ENCODE measurements around the gene CCSER1. TPM values are rescaled to one million over a fixed set of nuclear protein-coding genes. Genes with fewer than 3 reads are reported as not detected.

CCSER1 gene
- total and polyA plus RNA-seq, 2 donors (not counting 1 experiment from before 2014, with no cell fraction given), result under 0.01 TPM; not detected in 1

DNA sequence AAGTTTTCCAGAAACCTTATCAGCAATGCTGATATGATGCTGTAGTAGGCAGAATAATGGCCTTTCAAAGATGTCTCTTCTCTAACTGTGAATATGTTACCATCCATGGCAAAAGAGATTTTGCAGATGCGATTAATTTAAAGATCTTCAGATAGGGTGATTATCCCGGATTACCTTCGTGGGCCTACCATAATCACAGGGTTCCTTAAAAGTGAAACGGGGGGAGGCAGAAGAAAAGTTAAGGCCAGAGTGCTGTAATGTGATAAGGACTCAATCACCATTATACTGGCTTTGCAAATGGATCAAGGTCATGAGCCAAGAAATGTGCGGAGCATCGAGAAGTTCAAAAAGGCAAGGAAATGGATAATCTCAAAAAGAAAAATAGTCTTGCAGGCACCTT, 459.6 kb downstream of the CCSER1 start:
- Histone ChIP-seq H4K20me1 (ENCODE audit: control insufficient read depth, extremely low read depth, insufficient read depth, low read length) (no peaks in the 10 kb centered on the region), H3K4me1 (ENCODE audit: control insufficient read depth, extremely low read depth, insufficient read depth, low read length) (no peaks in the 10 kb centered on the region), H3K27me3 (ENCODE audit: control insufficient read depth, insufficient read depth, low read length) (no peaks in the 10 kb centered on the region), H2AFZ (ENCODE audit: low read length) (no peak overlapping the region), H3K4me3 (replicated peaks in 1 of 4; ENCODE audit: control extremely low read depth in 1 of 4, insufficient read depth in 1 of 4, low read depth in 3 of 4, low read length in 4 of 4) (no peak overlapping the region), H3K36me3 (ENCODE audit: control insufficient read depth, insufficient read depth, low read length) (no peaks in the 10 kb centered on the region), H3K9ac (ENCODE audit: insufficient read depth, low read length) (no peak overlapping the region), H3K79me2 (ENCODE audit: control insufficient read depth, insufficient read depth, low read length) (no peaks in the 10 kb centered on the region), H3K9me3 (ENCODE audit: control insufficient read depth, insufficient read depth, low read depth, low read length) (no peaks in the 10 kb centered on the region), H3K4me2 (ENCODE audit: extremely low read depth, insufficient read depth, low read length) (no peak overlapping the region), H3K27ac (ENCODE audit: insufficient read depth, low read length) (no peak overlapping the region)
- no peak for TF ChIP-seq EZH2 (IDR thresholded peaks at IDR 0.05; ENCODE audit: low read length, missing control alignments)
- TF ChIP-seq, protein P1, sequence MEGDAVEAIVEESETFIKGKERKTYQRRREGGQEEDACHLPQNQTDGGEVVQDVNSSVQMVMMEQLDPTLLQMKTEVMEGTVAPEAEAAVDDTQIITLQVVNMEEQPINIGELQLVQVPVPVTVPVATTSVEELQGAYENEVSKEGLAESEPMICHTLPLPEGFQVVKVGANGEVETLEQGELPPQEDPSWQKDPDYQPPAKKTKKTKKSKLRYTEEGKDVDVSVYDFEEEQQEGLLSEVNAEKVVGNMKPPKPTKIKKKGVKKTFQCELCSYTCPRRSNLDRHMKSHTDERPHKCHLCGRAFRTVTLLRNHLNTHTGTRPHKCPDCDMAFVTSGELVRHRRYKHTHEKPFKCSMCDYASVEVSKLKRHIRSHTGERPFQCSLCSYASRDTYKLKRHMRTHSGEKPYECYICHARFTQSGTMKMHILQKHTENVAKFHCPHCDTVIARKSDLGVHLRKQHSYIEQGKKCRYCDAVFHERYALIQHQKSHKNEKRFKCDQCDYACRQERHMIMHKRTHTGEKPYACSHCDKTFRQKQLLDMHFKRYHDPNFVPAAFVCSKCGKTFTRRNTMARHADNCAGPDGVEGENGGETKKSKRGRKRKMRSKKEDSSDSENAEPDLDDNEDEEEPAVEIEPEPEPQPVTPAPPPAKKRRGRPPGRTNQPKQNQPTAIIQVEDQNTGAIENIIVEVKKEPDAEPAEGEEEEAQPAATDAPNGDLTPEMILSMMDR (conservative IDR thresholded peaks at IDR 0.05 in 1 of 2, IDR thresholded peaks at IDR 0.05 in 1 of 2; ENCODE audit: low read depth in 1 of 2, low read length in 2 of 2), result no peak
- no peak for DNase-seq (ENCODE audit: low read depth in 2 of 2)

DNA sequence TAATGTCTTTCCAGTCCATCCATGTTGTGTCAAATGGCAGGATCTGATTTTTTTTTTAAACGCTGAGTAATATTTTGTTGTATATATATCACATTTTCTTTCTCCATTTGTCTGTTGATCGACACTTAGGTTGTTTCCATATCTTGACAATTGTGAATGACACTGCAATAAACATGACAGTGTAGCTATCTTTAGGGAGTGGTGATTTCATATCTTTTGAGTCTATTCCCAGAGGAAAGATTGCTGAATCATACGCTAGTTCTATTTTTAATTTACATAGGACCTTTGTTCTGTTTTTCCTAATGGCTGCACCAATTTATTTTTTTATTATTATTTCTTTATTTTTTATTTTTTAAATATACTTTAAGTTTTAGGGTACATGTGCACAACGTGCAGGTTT, 470.7 kb downstream of the CCSER1 start:
- H3K9ac ChIP-seq (ENCODE audit: insufficient read depth, low read length), result no peak overlapping the region
- no peaks in the 10 kb centered on the region for H3K4me1 ChIP-seq (ENCODE audit: control insufficient read depth, extremely low read depth, insufficient read depth, low read length)
- H3K27me3 ChIP-seq (ENCODE audit: control insufficient read depth, insufficient read depth, low read length), result no peaks in the 10 kb centered on the region
- TF ChIP-seq EZH2 (IDR thresholded peaks at IDR 0.05; ENCODE audit: low read length, missing control alignments), result no peak
- TF ChIP-seq, protein P1 (conservative IDR thresholded peaks at IDR 0.05 in 1 of 2, IDR thresholded peaks at IDR 0.05 in 1 of 2; ENCODE audit: low read depth in 1 of 2, low read length in 2 of 2), result no peak
- no peaks in the 10 kb centered on the region for H3K9me3 ChIP-seq (ENCODE audit: control insufficient read depth, insufficient read depth, low read depth, low read length)
- H3K4me2 ChIP-seq (ENCODE audit: extremely low read depth, insufficient read depth, low read length), result no peak overlapping the region
- no peaks in the 10 kb centered on the region for H3K79me2 ChIP-seq (ENCODE audit: control insufficient read depth, insufficient read depth, low read length)
- no peak overlapping the region for H3K4me3 ChIP-seq (replicated peaks in 1 of 4; ENCODE audit: control extremely low read depth in 1 of 4, insufficient read depth in 1 of 4, low read depth in 3 of 4, low read length in 4 of 4)
- H3K36me3 ChIP-seq (ENCODE audit: control insufficient read depth, insufficient read depth, low read length), result no peaks in the 10 kb centered on the region
- H4K20me1 ChIP-seq (ENCODE audit: control insufficient read depth, extremely low read depth, insufficient read depth, low read length), result no peaks in the 10 kb centered on the region
- no peak for DNase-seq (ENCODE audit: low read depth in 2 of 2)
- no peak overlapping the region for H2AFZ ChIP-seq (ENCODE audit: low read length)
- no peak overlapping the region for H3K27ac ChIP-seq (ENCODE audit: insufficient read depth, low read length)

DNA sequence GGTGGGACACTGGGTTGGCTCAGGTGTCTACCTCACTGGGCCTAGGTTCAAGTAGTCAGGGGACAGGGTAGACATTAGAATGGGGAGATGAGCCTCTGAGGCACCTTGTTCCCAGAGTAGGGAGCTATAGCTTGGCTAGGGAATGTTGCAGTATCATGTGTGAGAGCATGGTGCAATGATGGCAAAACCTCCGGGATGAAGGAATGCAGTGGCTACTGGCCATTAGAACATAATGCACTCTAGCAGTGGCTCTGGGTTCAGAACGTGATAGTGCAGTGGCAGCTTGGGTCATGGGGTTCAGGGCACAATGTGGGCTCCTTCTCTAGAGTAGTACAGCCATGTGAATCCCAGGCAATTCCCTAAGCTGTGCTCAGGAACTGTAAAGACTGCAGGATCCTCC, 471.5 kb downstream of the CCSER1 start:
- Histone ChIP-seq H2AFZ (ENCODE audit: low read length) (no peak overlapping the region), H3K4me3 (replicated peaks in 1 of 4; ENCODE audit: control extremely low read depth in 1 of 4, insufficient read depth in 1 of 4, low read depth in 3 of 4, low read length in 4 of 4) (no peak overlapping the region), H3K79me2 (ENCODE audit: control insufficient read depth, insufficient read depth, low read length) (no peaks in the 10 kb centered on the region), H3K36me3 (ENCODE audit: control insufficient read depth, insufficient read depth, low read length) (no peaks in the 10 kb centered on the region), H3K9me3 (ENCODE audit: control insufficient read depth, insufficient read depth, low read depth, low read length) (no peaks in the 10 kb centered on the region), H3K9ac (ENCODE audit: insufficient read depth, low read length) (no peak overlapping the region), H3K27ac (ENCODE audit: insufficient read depth, low read length) (no peak overlapping the region), H3K27me3 (ENCODE audit: control insufficient read depth, insufficient read depth, low read length) (no peaks in the 10 kb centered on the region), H3K4me2 (ENCODE audit: extremely low read depth, insufficient read depth, low read length) (no peak overlapping the region), H4K20me1 (ENCODE audit: control insufficient read depth, extremely low read depth, insufficient read depth, low read length) (no peaks in the 10 kb centered on the region), H3K4me1 (ENCODE audit: control insufficient read depth, extremely low read depth, insufficient read depth, low read length) (no peaks in the 10 kb centered on the region)
- no peak for TF ChIP-seq EZH2 (IDR thresholded peaks at IDR 0.05; ENCODE audit: low read length, missing control alignments)
- TF ChIP-seq, protein P1 (conservative IDR thresholded peaks at IDR 0.05 in 1 of 2, IDR thresholded peaks at IDR 0.05 in 1 of 2; ENCODE audit: low read depth in 1 of 2, low read length in 2 of 2), result no peak
- no peak for DNase-seq (ENCODE audit: low read depth in 2 of 2)

All from fibroblast of lung (primary cell).